Colonic mucosa (tissue), 4 donors: ENCODE data around the gene TRAF3IP3. TPM values are rescaled to one million over a fixed set of nuclear protein-coding genes. Genes with fewer than 3 reads are reported as not detected.

ENCODE experiments used
- DNase-seq: peaks from one replicate; pipeline ENCODE4 v3.0.0-alpha.2; 2020
- H3K27ac ChIP-seq: fragments of 200-600 bp; one replicate; pipeline ENCODE4 v1.8.0; 2021
- H3K27me3 ChIP-seq: fragments of 200-600 bp; one replicate; pipeline ENCODE4 v1.8.0; 2021
- H3K36me3 ChIP-seq: fragments of 200-600 bp; one replicate; pipeline ENCODE4 v1.8.0; 2021
- H3K4me1 ChIP-seq: fragments of 200-600 bp; one replicate; pipeline ENCODE4 v1.8.0; 2021; ENCODE audit warnings: mild to moderate bottlenecking
- H3K4me3 ChIP-seq: fragments of 200-600 bp; one replicate; pipeline ENCODE4 v1.8.0; 2021
- H3K9ac ChIP-seq, 2 donors: one replicate each; pipeline ENCODE4 v1.7.0; 2013; ENCODE audit warnings: control low read depth in 2 of 2, low read depth in 2 of 2, low read length in 2 of 2
- H3K9me3 ChIP-seq: fragments of 200-600 bp; one replicate; pipeline ENCODE4 v1.8.0; 2021
- intact Hi-C: fragments of 100-400 bp; cut with DNase I; formaldehyde crosslinking; loops from one replicate; pipeline ENCODE4 v1.14.1; 2022
- total RNA-seq, 2 donors: library from RNA; stranded (reverse); fragmentation: NEBNext Ultra II Directional in 1 of 2; extraction: Animal tissue kit (Norgen Biotek cat#: 25700) in 1 of 2; gene quantifications; one replicate each; pipeline ENCODE4 v1.2.1, GENCODE V29; 2021
- TF ChIP-seq, protein P1 (sequence below): fragments of 200-600 bp; IDR thresholded peaks from one replicate; pipeline ENCODE4 v1.8.0; 2022; ENCODE audit warnings: antibody characterized with exemption, mild to moderate bottlenecking
- donor health status: healthy.
- donor health status: DM: no; HTN: no; CAD: no.
- donor health status: DM: no; HTN: no; CAD: no.

The TRAF3IP3 gene
- total RNA-seq, 2 donors from 2014 or later = 2.0 to 3.2 TPM

DNA sequence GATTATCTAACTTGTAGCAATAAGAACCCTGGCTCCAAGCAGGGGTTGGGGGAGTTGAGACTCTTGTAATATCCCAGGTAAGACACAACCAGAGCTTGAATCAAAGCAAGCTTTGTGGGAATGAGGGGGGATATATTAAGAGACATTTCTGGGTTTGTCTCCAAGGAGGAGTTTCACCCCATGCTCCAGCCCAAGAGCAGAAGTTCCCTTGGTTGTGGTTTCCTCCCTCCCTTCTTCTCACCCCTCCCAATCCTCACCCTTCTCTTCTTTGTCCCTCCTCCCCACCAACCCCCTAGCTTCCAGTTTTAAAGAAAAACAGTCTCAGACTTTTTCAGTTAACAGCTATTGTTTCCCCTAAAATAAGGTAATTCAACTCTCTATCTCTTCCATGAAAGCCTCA is 11.9 kb downstream of the TRAF3IP3 start:
- no peak for DNase-seq
- Histone ChIP-seq H3K9ac (no peak overlapping the region), H3K4me1 (no peaks in the 10 kb centered on the region), H3K9me3 (no peaks in the 10 kb centered on the region), H3K27me3 (no peaks in the 10 kb centered on the region), H3K27ac (peak overlapping the region; percentile 57), H3K4me3 (no peak overlapping the region), H3K36me3 (no peaks in the 10 kb centered on the region)
- intact Hi-C loops = no loop called here
- TF ChIP-seq, protein P1, sequence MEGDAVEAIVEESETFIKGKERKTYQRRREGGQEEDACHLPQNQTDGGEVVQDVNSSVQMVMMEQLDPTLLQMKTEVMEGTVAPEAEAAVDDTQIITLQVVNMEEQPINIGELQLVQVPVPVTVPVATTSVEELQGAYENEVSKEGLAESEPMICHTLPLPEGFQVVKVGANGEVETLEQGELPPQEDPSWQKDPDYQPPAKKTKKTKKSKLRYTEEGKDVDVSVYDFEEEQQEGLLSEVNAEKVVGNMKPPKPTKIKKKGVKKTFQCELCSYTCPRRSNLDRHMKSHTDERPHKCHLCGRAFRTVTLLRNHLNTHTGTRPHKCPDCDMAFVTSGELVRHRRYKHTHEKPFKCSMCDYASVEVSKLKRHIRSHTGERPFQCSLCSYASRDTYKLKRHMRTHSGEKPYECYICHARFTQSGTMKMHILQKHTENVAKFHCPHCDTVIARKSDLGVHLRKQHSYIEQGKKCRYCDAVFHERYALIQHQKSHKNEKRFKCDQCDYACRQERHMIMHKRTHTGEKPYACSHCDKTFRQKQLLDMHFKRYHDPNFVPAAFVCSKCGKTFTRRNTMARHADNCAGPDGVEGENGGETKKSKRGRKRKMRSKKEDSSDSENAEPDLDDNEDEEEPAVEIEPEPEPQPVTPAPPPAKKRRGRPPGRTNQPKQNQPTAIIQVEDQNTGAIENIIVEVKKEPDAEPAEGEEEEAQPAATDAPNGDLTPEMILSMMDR = no peak

DNA sequence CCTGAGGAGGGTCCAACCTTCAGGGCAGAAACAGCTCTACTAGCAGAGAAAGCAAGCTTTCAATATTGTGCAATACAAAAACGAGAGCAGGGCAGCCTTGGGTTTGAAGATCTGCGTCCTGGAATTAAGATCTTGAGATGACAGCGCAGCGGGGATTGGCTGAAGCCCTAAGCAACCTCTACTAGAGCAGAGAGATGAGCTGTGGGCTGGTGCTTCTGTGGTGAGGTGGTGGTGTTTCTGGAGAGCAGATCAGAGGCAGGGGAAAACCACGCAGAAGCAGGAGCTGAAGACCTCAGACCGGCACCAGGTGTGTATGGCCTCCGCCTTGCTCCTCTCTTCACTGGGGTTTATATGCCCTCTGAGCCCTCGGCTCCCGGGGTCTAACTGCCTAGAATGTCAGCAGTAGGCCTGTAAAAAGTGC is 12.5 kb downstream of the TRAF3IP3 start:
- H3K36me3 ChIP-seq = no peaks in the 10 kb centered on the region
- no peaks in the 10 kb centered on the region for H3K9me3 ChIP-seq
- H3K27me3 ChIP-seq = no peaks in the 10 kb centered on the region
- H3K4me1 ChIP-seq = no peaks in the 10 kb centered on the region
- intact Hi-C loops = no loop called here
- TF ChIP-seq, protein P1 = no peak
- H3K4me3 ChIP-seq = peak overlapping the region; percentile 22
- DNase-seq = peak; percentile 37
- H3K27ac ChIP-seq = peak overlapping the region; percentile 57
- peak overlapping the region in 1 of 2 donors; percentile 43 for H3K9ac ChIP-seq

DNA sequence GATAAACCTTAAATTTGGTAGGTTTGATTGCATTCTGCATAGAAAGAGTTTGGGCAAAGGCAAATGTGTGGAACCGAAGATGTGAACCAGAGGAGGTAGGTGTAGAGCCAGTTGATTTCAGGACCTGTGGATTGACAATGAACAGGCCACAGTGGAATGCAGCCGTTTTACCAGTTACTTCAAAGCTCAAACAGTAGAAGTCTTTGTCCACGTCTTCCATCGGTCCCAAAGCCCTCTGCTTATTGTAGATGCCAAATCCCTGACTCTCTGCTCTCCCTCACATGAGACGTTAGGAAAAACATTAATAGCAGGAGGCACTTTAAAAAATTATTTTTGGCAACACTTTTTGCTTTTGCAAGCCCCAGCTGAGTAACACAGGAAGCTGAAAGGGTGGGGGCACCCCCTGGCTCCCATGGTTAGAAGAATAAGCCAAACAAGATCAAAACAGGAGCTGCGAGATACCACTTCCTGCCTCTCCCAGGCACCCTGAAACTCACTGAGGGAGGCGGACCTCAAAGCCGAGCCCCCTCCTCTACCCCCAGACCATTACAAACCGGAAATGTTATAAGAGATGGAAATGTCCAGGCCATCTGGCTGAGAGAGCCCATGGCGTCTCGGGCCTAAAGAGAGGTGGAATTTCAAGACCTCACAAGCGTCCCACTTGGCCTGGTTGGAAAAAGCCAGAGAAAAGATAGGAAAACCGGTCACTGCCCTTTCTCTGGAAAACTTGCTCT is 13.5 kb downstream of the TRAF3IP3 start:
- no peaks in the 10 kb centered on the region for H3K9me3 ChIP-seq
- TF ChIP-seq, protein P1 = no peak
- intact Hi-C loops = no loop called here
- peak overlapping the region; percentile 31 to 54 for H3K9ac ChIP-seq
- DNase-seq = peak; percentile 54
- H3K36me3 ChIP-seq = no peaks in the 10 kb centered on the region
- no peaks in the 10 kb centered on the region for H3K27me3 ChIP-seq
- no peaks in the 10 kb centered on the region for H3K4me1 ChIP-seq
- peak overlapping the region; percentile 57 for H3K27ac ChIP-seq
- H3K4me3 ChIP-seq = peak overlapping the region; percentile 22

GRCh38 chr1:209769971-209770370 is 14.1 kb downstream of the TRAF3IP3 start:
- no peaks in the 10 kb centered on the region for H3K36me3 ChIP-seq
- no peaks in the 10 kb centered on the region for H3K9me3 ChIP-seq
- no peak for DNase-seq
- peak overlapping the region; percentile 57 for H3K27ac ChIP-seq
- no peaks in the 10 kb centered on the region for H3K4me1 ChIP-seq
- H3K27me3 ChIP-seq = no peaks in the 10 kb centered on the region
- peak overlapping the region; percentile 31 to 54 for H3K9ac ChIP-seq
- intact Hi-C loops = no loop called here
- TF ChIP-seq, protein P1 = no peak
- H3K4me3 ChIP-seq = peak overlapping the region; percentile 10

- H3K36me3 ChIP-seq = no peaks in the 10 kb centered on the region
- no peak overlapping the region for H3K4me3 ChIP-seq
- no peaks in the 10 kb centered on the region for H3K27me3 ChIP-seq
- DNase-seq = no peak
- intact Hi-C loops = no loop called here
- no peak overlapping the region for H3K9ac ChIP-seq
- no peak overlapping the region for H3K27ac ChIP-seq
- no peaks in the 10 kb centered on the region for H3K9me3 ChIP-seq
- H3K4me1 ChIP-seq = no peaks in the 10 kb centered on the region
- TF ChIP-seq, protein P1 = no peak
Observed at GRCh38 chr1:209770636-209771415, 15.0 kb downstream of the TRAF3IP3 start.
